Measurements from ENCODE around the gene TRAT1.
"Not testable (repeated sequence)": the region's sequence is repeated elsewhere in the genome, so short reads cannot be mapped to it uniquely, and the experiment has no call there.

TRAT1 gene, protein sequence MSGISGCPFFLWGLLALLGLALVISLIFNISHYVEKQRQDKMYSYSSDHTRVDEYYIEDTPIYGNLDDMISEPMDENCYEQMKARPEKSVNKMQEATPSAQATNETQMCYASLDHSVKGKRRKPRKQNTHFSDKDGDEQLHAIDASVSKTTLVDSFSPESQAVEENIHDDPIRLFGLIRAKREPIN

DNA sequence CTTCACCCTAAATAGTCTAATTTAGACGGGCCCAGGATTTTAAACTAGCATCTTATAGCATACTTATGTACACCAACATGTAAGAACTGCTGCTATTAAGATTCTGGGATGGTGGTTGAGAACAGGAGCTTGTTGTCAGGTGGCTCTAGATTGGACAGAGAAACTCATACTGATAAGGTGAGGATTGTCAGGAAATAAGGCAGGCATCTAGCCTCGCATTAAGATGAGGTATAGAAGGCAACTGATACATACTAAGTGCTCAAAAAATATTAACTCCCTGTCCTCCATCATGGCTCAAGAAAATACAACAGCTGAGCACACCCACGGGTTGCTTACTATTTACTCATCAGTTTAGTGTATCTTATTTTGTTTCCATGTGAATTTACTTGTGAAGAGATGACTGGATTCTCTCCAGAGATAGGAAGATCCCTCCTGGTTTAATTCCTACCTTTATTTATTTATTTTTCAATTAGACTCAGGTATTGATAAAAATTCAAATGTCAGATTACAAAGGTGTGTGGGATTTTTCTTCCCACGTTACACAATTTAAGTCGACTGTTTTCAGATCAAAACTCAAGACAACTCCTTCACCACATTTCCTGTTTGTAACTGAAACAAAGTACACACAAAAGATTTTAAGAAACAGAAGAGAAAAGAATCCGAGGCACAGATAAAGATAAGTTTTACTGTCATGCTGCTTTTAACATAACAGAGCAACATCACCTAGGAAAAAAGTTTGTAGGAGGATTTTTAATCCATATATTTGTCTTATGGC is at the start of gene TRAT1:
Gene TRAT1 (plus strand): TSS at position 664 of the 775 bp plus-strand sequence. CDS start 142 bp downstream, outside the sequence.
- in situ Hi-C loops (cut with MboI; ENCODE audit: low sequenced_read_pairs): no loop called here

DNA sequence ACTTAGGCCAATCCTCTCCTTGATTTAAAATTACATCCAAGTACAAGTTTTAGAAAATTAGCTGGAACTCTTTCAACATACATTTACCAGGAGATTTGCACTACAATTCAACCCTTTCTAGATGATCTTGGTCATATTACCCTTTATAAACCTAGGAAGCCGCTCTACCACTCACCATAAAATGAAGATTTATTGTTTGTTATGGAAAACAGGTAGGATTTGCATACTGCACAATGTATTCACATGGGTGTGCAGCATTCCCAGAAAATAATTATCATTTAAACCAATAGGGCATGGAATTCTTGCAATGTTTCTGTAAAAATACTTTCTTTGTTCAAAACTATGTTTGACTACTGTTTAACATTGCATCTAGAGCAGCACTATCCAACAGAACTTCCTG is 46.9 kb upstream of the TRAT1 start:
- in situ Hi-C loops (cut with MboI; ENCODE audit: low sequenced_read_pairs): no loop called here

DNA sequence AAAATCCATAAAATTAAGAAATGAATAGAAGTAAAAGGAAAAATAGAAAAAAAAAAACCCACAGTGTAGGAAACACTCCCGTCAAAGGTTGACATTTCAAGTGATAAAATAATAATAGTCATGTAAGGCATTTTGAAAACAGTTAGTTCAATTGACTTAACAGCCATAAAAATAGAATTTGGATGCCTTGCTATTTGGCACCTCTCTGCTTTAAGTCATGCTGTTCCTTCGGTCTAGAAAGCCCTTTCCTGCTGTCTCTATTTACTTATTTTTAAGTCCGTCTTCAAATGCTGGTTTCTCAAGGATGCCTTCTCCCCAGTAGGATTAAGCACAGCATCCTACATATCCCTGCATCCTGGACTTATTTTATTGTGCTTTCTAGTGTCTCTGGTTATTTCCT is 43.1 kb upstream of the TRAT1 start:
- in situ Hi-C loops (cut with MboI; ENCODE audit: low sequenced_read_pairs): no loop called here

DNA sequence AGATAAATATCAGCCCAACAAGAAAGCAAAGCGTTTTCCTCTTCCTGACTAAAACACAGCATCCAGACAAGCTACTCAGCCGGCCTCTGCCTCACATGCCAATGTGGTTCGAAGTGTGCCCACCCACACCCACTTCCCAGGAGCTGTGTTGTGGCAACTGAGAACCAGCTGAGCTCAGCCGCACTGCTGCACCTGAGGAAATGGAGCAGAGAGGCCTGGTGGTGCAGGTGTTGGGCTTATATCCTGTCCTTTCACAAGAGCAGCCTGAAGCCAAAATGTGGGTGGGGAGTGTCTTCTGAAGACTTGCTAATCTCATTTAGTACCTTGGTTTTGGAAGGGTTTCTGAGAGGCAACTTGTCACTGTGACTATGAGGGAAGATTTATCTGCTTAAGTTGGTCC is 42.4 kb upstream of the TRAT1 start:
- in situ Hi-C loops (cut with MboI; ENCODE audit: low sequenced_read_pairs): no loop called here

DNA sequence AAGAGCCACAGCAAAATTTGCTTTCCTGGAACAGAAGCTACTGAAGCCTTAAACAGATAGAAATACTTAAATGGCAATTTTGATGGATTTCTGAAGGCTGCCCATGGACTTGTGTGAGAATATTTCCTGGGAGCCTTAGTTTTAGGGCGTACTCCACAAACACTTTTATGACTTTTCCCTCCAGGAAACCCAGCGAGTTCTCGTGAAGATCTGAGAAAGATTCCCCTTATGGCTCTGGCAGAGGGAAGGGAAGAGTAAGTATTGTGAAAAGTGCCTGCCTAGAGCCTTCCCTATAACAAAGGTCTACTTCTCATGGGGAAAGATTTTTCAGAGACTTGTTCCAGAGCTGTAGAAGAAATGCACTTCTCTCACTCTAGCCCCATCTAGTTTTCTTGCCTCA is 31.1 kb upstream of the TRAT1 start:
- in situ Hi-C loops (cut with MboI; ENCODE audit: low sequenced_read_pairs): no loop called here

DNA sequence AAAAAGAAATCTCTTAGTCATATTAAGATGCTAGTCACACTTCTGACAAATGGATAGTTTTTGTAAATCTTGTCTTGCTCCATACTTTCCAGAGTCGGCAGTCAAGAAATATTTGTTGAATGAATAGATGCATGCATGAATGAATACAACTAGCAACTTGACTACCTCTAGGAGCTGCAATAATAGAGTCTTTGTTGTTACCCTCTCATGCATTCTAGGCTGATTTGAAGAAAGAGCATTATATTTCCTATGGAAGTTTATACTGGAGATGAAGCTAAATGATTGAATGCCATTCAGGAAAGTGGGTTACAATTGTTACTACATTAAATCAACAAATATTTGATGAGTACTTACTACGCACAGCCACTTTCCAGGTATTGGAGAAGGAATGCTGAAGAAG is 18.1 kb upstream of the TRAT1 start:
- in situ Hi-C loops (cut with MboI; ENCODE audit: low sequenced_read_pairs): no loop called here

DNA sequence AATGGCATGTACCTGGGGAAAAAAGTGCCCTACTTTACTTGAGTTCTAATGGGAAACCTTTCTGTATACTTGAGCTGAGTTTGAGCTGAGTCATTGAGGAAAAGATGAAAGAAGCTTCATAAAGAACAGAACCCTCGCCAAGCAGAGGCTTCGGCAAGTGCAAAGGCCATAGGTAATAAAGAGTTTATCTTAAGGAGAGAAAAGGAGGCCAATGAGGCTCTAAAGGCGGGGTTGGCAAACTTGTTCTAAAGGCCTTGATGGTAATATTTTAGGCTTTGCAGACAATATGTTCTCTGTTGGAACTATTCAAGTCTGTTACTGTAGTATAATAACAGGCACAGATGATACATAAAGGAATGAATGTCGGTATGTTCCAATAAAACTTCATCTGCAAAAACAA is 17.6 kb upstream of the TRAT1 start:
- in situ Hi-C loops (cut with MboI; ENCODE audit: low sequenced_read_pairs): no loop called here

DNA sequence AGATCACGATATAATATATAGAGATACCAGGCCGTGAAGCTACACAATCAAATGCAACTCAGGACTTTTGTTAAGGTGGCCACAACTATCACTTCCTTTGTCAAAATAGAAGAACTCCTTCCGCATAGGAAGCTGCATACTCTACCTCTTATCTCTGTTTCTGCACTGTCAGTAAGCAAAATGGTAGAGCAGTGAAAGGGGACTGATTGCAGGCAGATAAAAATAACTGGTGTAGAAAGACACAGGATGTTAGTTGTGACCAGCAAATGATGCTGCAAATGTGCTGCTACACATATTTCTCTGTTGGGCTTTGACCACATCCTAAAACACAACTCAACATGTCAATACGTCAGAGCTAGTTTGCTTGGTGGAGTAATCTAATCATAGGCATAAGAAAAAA is 16.3 kb upstream of the TRAT1 start:
- in situ Hi-C loops (cut with MboI; ENCODE audit: low sequenced_read_pairs): no loop called here

DNA sequence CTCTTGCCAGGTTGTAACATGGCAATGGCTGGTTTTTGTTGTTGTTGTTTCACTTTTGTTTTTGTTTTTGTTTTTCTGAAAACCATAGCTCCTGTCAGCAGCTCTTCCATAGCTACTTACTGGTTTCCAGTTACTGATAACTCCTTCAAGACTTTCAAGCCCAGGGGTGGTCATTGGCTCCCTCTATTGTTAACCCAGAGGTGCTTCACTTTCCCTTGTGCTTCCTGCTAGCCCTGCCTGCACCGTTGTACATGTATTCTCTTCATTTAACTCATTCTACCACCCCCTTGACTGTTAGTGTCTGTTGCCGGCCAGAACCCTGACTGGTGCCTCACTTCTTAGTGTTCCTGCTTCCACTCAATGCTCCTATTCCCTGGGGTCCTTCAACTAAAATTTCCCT is 4.2 kb upstream of the TRAT1 start:
- in situ Hi-C loops (cut with MboI; ENCODE audit: low sequenced_read_pairs): no loop called here

DNA sequence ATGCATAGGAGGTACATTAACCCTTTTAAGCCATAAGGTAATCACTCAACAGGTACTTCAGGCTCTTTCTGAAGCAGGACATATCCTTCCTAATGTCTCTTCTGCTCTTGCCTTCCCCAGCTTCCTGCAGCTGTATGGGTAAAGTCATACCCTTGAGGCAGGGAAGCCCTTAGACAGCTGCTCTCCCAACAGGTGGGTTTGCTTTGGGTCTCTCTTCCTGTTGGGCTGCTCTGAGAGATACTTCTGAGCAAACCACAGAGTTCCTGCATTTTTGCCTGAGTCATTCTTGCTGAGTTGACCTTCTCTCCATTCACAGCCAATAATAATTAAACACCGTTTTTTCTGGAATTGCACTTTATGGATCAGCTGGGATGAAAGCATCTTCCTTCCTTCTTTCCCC is 2.0 kb upstream of the TRAT1 start:
- in situ Hi-C loops (cut with MboI; ENCODE audit: low sequenced_read_pairs): no loop called here

DNA sequence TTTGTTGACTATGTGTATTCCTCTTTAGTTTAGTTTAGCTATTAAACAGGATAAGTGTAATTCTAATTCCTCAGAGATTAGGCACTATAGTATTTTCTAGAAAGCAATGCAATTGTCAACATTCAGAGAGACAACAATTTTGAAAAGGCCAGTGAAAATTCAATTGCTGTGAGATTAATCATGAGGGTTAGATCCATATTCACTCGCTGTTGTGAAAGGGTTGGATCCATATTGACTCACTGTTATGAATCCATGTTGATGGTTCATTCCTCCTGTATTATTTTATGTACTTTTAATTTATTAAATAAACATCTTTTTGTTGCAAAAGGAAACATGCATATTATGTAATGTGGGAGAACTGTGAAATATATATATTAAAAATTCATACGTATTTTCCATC is 641 bp downstream of the TRAT1 start:
- in situ Hi-C loops (cut with MboI; ENCODE audit: low sequenced_read_pairs): no loop called here

DNA sequence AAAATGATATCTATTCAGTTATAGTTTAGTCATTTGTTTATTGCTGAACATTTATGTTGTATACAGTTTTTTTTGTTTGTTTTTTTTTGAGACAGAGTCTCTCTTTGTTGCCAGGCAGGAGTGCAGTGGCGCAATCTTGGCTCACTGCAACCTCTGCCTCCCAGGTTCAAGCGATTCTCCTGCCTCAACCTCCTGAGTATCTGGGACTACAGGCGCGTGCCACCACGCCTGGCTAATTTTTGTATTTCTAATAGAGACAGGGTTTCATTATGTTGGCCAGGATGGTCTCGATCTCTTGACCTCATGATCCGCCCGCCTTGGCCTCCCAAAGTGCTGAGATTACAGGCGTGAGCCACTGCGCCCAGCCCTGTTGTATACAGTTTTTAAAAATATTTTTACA is 1.2 kb downstream of the TRAT1 start:
- in situ Hi-C loops (cut with MboI; ENCODE audit: low sequenced_read_pairs): not testable (repeated sequence)

DNA sequence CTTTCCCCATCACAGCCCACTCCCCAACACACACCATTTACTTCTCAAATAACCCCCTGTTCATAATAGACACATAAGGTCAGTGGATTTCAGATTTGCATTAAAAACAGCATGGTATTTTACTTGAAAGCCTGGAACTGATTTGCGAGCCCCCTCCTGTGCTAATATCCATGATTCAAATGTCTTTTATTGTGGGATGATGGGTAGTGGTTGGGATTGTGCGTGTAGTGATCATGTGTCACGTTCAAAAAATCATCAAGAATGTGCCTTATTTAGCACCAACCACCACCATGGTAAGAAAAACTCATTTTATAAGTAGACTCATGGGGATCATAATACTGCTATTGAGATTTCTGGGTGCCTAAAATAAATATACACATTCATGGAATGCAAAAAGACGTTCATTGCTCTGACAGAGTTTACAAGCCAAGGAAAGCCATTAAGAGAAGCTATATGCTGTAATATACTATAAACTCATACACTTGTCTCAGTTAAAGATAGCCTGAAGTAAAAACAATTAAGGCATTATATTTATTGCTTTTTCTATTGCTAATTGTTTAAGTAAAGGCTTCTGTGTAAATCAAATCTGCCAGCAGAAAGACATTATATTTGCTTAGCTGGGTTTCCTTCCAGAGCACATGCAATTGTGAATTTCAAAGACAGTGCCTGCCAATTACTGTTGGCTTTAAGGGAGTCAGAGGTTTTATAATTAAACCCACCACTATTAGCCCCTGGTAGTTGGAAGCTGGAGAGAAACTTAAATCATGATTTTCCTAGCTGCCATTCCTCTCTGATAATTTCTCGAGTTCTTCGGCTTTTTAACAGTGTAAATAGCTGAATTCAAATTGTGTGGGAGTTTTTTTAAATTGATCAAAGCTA is 4.0 kb downstream of the TRAT1 start:
- in situ Hi-C loops (cut with MboI; ENCODE audit: low sequenced_read_pairs): no loop called here

DNA sequence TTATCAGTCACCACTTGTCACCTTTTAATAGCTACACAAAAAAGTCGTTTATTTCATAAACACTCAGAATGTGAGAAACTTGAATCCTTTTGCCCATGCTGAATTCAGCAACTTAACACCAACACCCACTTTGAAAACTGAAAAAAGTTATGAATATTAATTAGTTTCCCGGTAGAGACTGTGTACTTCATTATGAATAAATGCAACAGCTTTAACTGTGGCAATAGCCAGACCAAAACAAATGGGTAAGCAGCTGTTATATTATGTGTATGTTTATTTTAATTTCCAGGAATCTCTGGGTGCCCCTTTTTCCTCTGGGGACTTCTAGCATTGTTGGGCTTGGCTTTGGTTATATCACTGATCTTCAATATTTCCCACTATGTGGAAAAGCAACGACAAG is 7.8 kb downstream of the TRAT1 start:
- in situ Hi-C loops (cut with MboI; ENCODE audit: low sequenced_read_pairs): no loop called here

DNA sequence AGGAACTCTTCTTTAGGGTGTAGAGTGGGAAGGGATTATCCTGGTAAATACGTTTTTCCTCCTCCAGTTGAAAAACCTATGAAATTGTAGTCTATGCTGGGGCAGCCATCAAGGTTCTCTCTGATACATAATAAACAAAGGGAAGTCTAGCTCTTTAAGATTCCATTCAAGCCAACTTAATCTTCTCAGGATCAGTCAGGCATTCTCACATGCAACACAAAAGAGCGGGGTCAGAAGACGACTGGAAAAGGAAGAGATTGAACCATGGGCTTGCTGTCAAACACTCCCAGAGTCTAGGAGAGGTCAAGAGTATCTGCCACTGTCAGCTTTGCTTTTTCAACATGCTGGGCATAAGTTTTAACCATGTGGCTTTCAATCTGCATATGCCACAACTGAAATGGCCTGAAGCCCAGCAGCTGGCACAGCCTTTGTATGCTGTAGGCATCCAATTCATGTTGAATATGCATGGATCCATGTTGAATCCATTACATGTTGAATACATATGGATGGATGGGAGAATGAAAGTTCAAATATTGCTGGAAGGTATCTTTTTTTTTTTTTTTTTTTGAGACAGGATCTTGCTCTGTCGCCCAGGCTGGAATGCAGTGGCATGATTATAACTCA is 8.5 kb downstream of the TRAT1 start:
- in situ Hi-C loops (cut with MboI; ENCODE audit: low sequenced_read_pairs): no loop called here

DNA sequence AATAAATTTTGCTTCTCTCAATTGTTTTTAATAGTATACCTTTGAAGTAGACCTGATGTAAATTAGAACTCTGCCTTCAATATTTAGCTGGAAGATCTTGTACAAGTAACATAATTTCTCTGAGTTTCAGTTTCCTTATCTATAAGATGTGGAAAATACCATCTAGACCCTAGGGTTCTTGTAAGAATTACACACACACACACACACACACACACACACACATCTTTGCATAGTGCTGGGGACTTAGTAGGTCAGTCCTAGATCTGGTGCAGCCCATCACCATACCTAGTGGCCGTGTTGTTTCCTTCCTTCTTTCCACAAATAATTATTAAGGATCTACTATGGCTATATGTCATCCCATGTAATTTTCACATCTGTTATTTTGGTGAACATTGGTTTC is 11.0 kb downstream of the TRAT1 start:
- in situ Hi-C loops (cut with MboI; ENCODE audit: low sequenced_read_pairs): no loop called here

DNA sequence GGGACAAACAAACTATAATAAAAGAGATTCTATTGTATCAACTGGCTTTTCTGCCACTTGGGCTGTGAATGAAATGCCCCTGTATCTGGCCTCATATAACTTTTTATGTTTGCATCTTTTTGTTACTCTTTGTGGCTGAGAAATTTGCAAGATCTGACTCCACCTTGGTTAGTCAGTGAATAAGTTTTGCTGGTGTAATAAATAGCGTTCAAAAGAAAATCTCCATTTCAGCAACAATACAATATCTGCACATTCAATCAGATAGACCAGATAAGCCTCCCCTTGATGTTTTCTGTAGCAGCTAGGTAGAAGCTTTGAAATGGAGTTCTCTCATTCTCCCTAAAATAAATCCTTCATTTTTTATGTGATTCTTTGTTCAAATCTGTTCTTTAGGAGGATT is 12.0 kb downstream of the TRAT1 start:
- in situ Hi-C loops (cut with MboI; ENCODE audit: low sequenced_read_pairs): no loop called here

DNA sequence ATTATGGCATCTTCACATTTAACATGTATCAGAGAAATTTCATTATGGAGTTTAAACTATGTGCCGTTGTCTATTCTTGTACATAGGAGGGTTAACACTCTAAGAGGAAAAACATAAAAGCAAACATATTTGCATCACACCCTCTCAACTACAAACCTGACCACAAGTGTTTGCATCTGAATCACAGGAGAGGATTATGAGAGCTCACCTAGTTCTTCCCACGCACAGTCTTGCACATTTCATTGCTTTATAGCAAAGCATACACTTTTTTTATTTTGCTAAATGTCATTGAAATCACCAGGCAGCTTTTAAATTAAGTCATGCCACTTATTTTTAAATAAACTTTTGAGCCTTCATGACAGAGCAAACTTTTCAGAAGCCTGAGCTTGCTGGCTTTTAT is 12.5 kb downstream of the TRAT1 start:
- in situ Hi-C loops (cut with MboI; ENCODE audit: low sequenced_read_pairs): no loop called here

DNA sequence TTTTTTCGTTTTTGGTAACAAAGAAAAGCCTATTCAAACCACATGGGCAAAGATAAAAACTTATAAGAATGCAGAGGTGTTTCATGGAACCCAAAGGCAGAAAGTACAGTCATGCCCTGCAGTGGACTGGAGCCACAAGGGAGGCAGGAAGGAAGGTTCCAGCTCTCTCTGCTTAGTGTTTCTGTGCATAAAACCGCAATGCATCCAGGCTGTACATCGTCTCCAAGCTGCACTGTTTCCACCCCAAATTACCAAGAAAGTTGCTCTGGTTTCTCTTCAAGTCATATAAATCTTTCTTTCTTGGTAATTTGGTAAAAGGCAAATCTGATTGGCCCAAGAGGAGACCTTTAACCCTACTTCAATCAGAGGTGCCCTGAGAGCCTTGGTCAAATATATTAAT is 15.8 kb downstream of the TRAT1 start:
- in situ Hi-C loops (cut with MboI; ENCODE audit: low sequenced_read_pairs): no loop called here

DNA sequence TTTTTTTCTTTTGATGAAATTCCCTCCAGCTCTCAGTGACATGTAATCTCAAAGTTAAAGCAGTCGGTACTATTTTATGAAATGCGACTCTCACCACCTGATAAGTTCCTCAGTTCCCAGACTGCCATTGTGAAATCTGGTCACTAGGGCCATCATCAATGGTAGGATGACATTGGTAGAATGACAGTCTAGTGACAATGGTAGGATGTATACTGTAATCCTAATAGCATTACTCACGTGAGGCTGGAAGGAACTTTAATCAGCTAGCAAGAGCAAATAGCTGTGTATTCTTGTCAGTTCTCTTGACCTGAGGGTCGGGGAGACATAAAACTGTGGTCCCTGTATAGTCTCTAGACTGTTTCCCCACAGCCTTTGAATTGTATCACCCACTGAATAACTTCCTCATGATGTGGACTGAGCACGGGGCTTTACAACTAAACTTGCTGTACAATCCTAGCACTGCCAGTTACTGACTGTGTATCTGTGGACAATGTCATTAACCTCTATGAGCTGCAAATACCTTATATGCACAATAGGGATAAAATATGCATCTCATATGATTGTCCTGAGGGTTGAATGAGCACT is 23.2 kb downstream of the TRAT1 start:
- in situ Hi-C loops (cut with MboI; ENCODE audit: low sequenced_read_pairs): no loop called here

DNA sequence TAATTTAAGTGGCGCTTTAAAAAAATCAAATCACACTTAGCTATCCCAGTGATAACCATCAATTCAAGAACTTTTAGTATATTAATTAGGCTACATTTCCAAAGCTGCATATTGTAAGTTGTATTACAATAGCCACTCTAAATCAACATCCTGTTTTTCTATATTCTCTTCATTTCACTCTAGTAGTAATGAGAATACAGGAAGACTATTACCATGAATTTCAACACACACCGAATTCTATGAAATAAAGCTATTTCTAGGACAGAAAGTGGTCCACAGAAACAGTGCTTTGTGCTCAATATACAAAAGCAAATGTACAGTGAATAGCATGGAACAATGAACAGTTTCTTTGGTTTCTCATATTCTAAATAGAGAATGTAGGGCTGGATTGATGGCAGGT is 24.6 kb downstream of the TRAT1 start:
- in situ Hi-C loops (cut with MboI; ENCODE audit: low sequenced_read_pairs): no loop called here

Measured in HL-60/S4 (cell line).